Hepatocyte (in vitro differentiated cells): ENCODE measurements around the gene APBA3.

Experiments used
- EZH2 ChIP-seq: fragments of 200-600 bp; sonication (generic); IDR thresholded peaks from 2 replicates; pipeline ENCODE4 v1.6.1; 2016; ENCODE audit warnings: antibody characterized with exemption, mild to moderate bottlenecking, borderline replicate concordance
- TF ChIP-seq, protein P1 (sequence below): fragments of 200-600 bp; sonication (generic); IDR thresholded peaks from 2 replicates; pipeline ENCODE4 v1.5.1; 2016; ENCODE audit warnings: antibody characterized with exemption, mild to moderate bottlenecking; ENCODE audit not compliant: poor library complexity

DNA sequence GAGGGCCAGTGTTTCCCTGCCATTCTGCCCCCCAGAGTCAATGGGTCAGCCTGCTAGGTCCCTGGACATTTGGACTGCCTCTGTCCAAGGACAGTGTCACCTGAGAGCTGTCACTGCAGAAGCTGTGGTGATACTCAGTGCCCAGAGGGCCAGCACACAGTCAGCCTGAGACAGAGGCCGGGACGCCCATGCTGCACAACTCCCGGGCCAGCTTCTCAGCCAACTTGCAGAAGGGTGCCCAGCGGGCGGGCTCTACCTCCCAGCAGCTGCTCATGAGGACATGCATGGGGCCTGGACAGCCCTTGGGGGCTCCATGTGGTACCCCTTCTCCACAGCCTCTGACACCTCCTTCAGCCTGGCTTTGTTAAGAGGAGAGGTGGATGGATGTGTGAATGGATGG, 14.3 kb upstream of the APBA3 start:
- TF ChIP-seq, protein P1, sequence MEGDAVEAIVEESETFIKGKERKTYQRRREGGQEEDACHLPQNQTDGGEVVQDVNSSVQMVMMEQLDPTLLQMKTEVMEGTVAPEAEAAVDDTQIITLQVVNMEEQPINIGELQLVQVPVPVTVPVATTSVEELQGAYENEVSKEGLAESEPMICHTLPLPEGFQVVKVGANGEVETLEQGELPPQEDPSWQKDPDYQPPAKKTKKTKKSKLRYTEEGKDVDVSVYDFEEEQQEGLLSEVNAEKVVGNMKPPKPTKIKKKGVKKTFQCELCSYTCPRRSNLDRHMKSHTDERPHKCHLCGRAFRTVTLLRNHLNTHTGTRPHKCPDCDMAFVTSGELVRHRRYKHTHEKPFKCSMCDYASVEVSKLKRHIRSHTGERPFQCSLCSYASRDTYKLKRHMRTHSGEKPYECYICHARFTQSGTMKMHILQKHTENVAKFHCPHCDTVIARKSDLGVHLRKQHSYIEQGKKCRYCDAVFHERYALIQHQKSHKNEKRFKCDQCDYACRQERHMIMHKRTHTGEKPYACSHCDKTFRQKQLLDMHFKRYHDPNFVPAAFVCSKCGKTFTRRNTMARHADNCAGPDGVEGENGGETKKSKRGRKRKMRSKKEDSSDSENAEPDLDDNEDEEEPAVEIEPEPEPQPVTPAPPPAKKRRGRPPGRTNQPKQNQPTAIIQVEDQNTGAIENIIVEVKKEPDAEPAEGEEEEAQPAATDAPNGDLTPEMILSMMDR: no peak
- TF ChIP-seq EZH2: no peak
